Tongue (tissue), 2 donors: ENCODE measurements around the gene NUP98. TPM values are rescaled to one million over a fixed set of nuclear protein-coding genes. Genes with fewer than 3 reads are reported as not detected.

Experiments
- DNase-seq: peaks from one replicate; pipeline ENCODE4 v3.0.0-alpha.2; 2015
- total RNA-seq: library from RNA; depleted of rRNA; stranded (reverse); fragments of >200 nt; gene quantifications from one replicate; pipeline ENCODE4 v1.2.3, GENCODE V29; 2014

NUP98 gene
- total RNA-seq, 1 donor from 2014 or later: 138 TPM

GRCh38 chr11:3732671-3733436 lies 64.5 kb downstream of the NUP98 start:
- DNase-seq: no peak

GRCh38 chr11:3723014-3723708 lies 74.2 kb downstream of the NUP98 start:
- no peak for DNase-seq

- no peak for DNase-seq
These were observed 75.3 kb downstream of the NUP98 start for GRCh38 chr11:3722100-3722499.

GRCh38 chr11:3720997-3721396 lies 76.4 kb downstream of the NUP98 start:
- DNase-seq: no peak

GRCh38 chr11:3712274-3712673 lies 85.1 kb downstream of the NUP98 start:
- DNase-seq: no peak

- no peak for DNase-seq
These were observed 86.7 kb downstream of the NUP98 start for GRCh38 chr11:3710485-3711259.

GRCh38 chr11:3709977-3710376 lies 87.4 kb downstream of the NUP98 start:
- no peak for DNase-seq

GRCh38 chr11:3707176-3707575 lies 90.2 kb downstream of the NUP98 start:
- DNase-seq: no peak

GRCh38 chr11:3703383-3703782 lies 94.0 kb downstream of the NUP98 start:
- DNase-seq: no peak

GRCh38 chr11:3700910-3701309 lies 96.4 kb downstream of the NUP98 start:
- DNase-seq: peak; percentile 23

GRCh38 chr11:3700410-3700809 lies 96.9 kb downstream of the NUP98 start:
- no peak for DNase-seq

GRCh38 chr11:3686751-3687150 lies 110.6 kb downstream of the NUP98 start:
- no peak for DNase-seq

GRCh38 chr11:3685923-3686322 lies 111.4 kb downstream of the NUP98 start:
- peak; percentile 14 for DNase-seq

- no peak for DNase-seq
These were observed 112.6 kb downstream of the NUP98 start for GRCh38 chr11:3684819-3685172.

- DNase-seq: no peak
These were observed 113.1 kb downstream of the NUP98 start for GRCh38 chr11:3684129-3684818.

GRCh38 chr11:3683039-3683438 lies 114.3 kb downstream of the NUP98 start:
- no peak for DNase-seq

- no peak for DNase-seq
These were observed 118.3 kb downstream of the NUP98 start for GRCh38 chr11:3679077-3679476.

- no peak for DNase-seq
These were observed 121.4 kb downstream of the NUP98 start for GRCh38 chr11:3675971-3676370.

GRCh38 chr11:3674189-3674588 lies 123.2 kb downstream of the NUP98 start:
- no peak for DNase-seq

GRCh38 chr11:3671334-3672254 lies 125.8 kb downstream of the NUP98 start, which contains the start of gene CHRNA10:
TSS of gene CHRNA10 (minus strand) at chr11:3671384. CDS start at chr11:3671312, 72 bp downstream.
- DNase-seq: no peak

- no peak for DNase-seq
These were observed 127.6 kb downstream of the NUP98 start for GRCh38 chr11:3669742-3670183.
